ENCODE data around the gene CAPRIN2. TPM values are rescaled to one million over a fixed set of nuclear protein-coding genes. Genes with fewer than 3 reads are reported as not detected.

CAPRIN2 gene
- total RNA-seq, 1 experiment from 2014 or later = 22.2 TPM

DNA sequence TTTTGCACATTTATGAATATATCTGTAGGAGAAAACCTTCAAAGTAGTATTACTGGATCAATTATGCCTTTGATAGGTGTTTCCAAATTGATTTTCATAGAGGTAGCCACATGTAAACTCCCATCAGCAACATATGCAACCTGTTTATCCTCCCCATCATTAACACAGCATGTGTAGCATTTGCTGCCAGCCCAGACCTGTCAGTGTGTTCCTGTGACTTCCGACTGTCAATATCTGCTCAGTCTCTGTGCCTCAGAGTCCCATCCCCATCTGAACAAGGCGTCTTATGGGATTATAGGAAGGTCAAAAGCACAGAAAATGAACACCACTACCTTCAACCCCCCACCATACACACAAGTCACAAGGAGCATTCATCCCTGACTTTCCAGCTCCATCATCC lies 9.5 kb upstream of the CAPRIN2 start:
- no peak for DNase-seq (ENCODE audit: low read depth)

DNA sequence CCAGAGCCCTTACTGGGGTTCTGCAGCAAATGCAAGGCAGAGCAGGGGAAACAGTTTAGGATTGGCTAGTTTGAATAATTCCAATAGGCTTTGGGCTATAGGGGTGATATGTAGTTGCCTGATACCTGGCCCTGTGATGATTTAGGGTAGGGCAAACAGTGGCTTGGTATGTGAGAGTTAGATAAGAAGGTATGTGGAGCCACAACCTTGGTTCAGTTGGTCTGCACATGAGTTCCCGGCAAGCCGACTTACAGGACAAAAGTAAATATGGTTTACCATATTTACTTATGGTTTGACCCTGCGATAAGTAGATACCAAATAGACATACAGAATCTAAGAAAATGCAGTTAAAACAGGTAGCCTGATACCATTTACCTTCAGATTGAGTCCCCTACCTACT lies 8.3 kb upstream of the CAPRIN2 start:
- no peak for DNase-seq (ENCODE audit: low read depth)

DNA sequence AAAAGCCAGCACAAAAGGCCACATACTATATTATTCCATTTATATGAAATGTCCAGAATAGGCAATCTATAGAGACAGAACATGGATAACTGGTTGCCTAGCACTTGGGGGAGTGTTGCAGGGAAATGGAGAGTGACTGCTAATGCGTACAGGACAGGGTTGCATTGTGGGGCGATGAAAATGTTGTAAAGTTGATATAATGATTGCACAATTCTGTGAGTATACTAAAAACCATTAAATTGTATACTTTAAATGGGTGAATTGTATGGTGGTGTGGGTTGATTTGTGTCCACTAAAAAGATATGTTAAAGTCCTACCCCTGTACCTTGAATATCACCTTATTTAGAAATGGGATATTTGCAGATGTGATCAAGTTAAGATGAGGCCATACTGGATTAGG lies 7.0 kb upstream of the CAPRIN2 start:
- DNase-seq (ENCODE audit: low read depth) = no peak

DNA sequence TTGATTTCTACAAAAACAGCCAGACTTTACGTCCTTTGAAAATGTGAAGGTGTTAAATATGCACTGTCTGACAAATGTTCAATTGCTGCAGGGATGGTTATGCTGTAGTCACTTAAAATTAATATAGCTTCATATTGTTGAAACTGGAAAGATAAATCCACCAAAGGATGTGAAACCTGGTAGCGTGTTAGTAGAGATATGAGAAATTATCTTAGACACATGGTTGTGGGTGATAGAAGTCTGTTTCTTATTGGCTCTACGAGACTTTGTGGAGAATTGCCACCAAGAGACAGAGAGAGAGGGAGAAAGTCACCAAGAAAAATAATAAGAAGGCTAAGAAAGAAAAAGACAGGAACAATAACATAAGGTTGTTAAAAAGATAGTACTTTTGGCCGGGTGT lies 2.6 kb upstream of the CAPRIN2 start:
- no peak for DNase-seq (ENCODE audit: low read depth)

DNA sequence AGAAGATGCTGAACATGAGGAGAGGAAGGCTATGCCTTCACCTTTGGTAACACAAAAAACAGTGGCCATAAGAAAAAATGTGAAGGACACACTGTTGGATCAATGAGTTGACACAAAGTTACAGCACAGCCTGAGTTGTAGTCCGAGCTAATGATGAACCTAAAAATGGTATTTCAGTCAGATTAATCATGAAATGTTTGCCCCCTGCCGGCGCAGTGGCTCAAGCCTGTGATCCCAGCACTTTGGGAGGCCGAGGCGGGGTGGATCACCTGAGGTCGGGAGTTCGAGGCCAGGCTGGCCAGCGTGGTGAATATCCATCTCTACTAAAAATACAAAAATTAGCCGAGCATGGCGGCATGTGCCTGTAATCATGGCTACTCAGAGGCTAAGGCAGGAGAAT lies 1.3 kb upstream of the CAPRIN2 start:
- no peak for DNase-seq (ENCODE audit: low read depth)

DNA sequence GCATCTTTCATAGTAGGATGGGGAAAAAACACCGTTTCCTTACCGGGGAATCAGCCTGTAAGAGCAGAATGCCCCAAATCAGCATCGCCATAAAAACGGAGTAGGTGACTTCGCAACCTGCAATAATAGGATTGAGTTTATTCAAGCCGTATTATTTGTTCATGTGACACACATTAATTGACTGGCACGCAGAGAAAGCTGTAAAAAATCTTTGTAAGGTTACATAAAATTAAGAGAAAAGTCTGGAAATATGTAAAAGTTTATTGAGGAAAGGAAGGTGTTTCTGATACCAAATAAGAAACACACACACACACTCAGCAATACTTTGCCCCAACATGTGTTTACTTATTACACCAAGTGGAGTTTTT lies 628 bp upstream of the CAPRIN2 start:
- no peak for DNase-seq (ENCODE audit: low read depth)

DNA sequence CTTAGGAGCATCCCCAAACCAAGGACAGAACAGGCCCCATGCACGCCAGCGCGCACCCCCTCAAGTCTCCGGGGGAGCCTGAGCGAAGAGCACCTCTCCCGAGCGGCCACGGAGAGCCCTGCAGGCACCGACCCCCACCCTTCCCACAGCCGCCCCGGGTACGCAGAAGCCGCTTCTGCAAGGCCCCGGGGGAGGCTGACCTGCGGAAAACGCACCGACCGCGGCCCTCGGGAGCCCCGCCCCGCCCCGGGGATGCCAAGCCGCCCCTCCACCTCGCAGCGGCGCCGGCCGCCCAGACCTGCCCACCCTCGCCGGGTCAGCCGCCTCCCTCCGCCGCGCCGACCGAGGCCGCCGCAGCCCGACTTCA lies 385 bp downstream of the CAPRIN2 start:
- no peak for DNase-seq (ENCODE audit: low read depth)

DNA sequence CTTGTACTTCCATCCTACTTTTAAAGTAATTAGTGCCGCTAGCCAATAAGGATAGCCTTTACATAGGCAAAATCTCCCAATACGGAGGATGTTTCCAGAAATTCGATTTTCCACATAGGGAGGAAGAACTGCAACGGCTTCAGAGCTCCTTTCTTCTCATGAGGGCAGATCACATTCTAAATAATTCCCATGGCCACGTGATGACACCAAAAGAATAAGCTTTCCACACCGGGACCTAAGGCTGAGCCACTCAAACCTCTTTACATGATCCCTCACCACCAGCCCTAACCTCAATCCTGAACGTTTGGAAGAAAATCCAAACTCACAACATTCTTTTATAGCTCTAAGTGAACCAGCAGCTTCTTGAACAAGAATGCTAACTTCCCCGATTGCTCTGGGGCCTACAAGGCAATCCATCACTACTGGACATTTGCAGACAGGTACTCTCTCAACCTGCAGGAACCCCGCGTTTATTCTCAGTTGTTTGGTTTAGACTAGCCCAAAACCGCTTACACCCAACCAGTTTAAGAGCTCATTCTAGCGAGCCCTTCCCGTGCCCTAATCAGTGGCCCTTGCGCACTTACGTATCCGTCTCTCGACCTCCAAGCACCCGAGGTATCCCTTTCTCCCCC lies 884 bp downstream of the CAPRIN2 start:
- DNase-seq (ENCODE audit: low read depth) = peak; percentile 31

DNA sequence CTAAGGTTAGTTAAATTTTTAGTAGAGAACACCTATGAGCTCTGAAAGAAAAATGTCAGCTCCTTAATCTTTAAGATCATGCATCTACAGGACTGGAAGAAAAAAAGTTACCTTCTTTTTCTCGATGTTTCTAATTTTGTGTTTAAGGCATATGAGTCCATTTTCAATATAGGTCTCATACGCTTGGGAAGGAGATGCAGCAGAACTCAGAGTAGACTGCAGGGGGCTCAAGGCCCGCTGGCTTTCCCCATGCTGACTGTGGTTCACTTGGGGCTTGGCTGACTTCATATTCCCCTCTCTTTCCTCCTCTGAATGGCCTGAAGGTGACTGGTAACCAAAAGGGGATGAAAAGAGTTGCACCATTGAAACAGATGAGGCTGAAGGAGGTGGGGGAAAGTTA lies 1.5 kb downstream of the CAPRIN2 start:
- DNase-seq (ENCODE audit: low read depth) = peak; percentile 42

DNA sequence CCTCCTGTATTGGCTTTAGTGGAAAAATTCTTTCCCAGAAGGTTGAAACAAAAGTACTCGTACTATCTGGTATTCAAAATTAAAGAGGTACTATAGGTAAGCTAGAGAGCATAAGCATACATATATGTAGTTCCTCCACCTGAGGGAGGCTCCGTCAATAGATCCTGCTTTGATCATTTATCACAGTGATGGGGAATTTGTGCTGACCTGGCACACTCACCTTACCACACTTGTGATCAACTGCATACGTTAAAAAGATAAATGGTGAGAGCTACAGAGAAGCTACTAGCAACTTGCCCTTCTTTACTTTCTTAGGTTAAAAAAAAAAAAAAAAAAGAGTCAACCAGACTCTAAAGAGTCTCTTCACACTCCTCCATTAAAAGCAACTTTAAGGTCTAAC lies 2.5 kb downstream of the CAPRIN2 start:
- DNase-seq (ENCODE audit: low read depth) = no peak

DNA sequence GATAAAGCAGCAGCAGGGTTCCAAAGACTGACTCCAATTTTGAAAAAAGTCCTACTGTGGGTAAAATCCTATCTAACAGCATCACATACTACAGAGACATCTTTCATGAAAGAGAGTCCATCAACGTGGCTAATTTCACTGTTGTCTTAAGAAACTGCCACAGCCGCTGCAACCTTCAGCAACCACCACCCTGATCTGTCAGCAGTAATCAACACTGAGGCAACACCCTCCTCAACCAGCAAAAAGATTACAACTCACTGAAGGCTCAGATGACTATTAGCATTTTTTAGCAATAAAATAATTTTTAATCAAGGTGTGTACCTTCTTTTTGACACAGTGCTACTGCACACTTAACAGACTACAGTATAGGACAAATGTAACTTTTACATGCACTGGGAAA lies 6.6 kb downstream of the CAPRIN2 start:
- DNase-seq (ENCODE audit: low read depth) = no peak

DNA sequence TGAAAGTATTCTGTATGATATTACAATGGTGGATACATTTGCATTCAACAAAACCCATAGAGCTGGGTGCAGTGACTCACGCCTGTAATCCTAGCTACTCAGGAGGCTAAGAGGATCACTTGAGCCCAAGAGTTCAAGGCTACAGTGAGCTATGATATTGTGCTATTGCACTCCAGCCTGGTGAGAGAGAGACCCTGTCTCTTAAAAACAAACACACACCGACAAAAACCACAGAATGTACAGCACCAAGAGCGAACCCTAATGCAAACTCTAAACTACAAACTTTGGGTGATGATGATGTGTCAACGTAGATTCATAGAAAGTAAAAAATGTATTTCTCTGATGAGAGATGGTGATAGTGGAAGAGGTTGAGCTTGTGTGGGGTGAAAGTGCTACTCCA lies 8.6 kb downstream of the CAPRIN2 start:
- DNase-seq (ENCODE audit: low read depth) = no peak

DNA sequence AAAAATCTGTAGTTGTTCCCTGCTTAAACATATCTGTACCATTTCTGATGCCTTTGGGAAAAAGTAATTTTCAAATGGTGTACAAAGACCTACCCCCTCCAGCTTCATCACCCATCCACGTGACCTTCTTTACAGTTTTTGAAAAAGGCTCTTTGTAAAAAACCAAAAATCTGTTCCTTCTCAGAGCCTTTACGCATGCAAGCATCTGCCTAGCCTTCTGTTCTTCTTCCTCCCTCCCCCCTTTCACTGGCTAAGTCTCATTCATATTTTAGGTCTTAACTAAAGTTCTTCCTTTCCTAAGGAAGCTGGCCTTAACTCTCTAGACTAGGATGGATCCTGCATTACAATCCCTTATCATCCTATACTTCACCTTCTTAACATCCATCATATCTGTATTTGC lies 10.4 kb downstream of the CAPRIN2 start:
- no peak for DNase-seq (ENCODE audit: low read depth)

DNA sequence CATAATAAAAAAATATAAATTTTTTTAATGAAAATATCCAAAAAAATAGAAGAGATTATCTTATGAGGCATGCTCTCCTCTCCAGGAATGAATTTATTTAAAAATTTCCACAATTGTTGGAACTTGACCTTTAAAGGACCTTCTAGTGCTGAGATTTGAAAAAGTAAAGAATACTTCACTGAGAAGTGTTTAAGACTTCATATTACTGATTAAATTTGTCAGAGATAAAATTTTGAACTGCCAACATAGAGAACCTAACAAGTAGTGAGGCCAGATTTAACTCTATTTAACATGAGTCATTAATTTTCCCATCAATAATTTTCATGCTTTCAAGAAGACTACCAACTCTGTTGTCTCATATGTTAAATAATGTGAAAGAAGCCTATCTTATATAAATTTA lies 14.5 kb downstream of the CAPRIN2 start:
- no peak for DNase-seq (ENCODE audit: low read depth)

DNA sequence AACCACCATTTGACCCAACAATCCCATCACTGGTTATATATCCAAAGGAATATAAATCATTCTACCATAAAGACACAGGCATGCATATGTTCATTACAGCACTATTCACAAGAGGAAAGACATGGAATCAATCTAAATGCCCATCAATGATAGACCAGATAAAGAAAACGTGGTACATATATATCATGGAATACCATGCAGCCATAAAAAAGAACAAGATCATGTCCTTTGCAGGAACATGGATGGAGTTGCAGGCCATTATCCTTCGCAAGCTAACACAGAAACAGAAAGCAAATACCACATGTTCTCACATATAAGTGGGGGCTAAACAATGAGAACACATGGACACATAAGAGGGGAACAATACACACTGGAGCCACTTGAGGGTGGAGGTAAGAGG lies 15.7 kb downstream of the CAPRIN2 start:
- DNase-seq (ENCODE audit: low read depth) = no peak

DNA sequence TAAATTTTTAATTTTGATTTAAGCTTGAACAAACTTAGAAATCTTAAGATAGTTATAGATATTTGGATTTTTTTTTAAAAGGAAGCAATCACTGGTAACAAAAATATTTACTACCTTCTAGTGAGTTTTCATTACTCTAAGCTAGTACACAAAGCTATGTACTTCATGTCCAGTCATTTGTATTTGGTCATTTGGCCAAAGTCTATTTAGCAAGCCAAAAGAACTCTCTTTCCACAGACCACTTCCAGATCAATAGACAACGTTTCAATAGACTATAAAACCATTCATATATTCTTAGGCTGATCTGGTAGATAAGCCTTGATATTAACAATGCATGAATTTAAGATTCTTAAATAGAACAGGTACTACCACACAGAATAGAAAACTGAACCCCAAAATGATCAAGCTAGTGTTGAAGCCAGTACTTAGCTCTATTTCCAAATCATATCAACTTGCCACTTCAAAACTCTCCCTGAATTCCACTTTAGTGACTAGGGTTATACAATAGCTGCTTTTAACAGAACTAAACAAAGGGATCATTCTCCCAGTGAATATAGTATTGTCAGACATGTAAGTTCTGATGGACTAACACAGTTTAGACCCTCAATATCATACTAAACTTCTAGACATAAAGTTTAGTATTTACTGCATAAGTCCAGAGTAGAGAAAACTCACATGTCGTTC lies 21.7 kb downstream of the CAPRIN2 start:
- no peak for DNase-seq (ENCODE audit: low read depth)

DNA sequence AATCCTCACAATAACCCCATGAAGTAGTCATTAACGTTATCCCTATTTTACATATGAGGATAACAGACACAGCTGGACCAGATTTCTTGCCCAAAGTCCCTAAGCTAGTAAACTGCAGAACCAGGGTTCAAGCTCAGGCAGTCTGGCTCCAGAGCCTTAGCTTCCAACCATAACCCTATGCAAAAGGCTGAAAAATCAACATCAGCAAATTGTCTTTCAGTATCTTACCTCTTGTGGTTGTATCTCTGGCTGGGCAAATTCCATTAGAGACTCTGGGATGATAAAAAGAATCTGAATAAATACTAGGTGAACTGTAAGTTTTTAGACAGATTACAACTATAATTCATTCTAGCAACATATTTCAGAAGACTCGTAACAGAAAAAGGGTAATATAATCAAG lies 24.7 kb downstream of the CAPRIN2 start:
- no peak for DNase-seq (ENCODE audit: low read depth)

DNA sequence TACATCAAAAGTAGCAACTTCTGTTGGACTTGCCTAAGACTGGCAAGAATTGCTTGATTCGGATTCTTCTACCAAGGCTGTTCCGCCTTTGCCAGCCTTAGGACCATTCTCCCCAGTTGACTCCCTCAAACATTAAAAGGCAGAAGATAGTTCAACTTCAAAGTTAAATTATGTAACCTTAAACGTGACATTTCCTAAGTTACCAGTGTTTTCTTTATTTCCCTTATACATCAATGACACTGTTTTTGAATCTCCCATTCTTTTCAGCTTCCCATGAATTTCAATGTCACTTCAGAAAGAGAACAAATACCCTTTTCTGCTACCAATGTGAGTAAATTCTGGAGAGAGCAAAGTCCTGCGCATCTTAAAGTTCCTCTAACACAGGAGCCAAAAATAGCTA lies 25.2 kb downstream of the CAPRIN2 start:
- DNase-seq (ENCODE audit: low read depth) = no peak

DNA sequence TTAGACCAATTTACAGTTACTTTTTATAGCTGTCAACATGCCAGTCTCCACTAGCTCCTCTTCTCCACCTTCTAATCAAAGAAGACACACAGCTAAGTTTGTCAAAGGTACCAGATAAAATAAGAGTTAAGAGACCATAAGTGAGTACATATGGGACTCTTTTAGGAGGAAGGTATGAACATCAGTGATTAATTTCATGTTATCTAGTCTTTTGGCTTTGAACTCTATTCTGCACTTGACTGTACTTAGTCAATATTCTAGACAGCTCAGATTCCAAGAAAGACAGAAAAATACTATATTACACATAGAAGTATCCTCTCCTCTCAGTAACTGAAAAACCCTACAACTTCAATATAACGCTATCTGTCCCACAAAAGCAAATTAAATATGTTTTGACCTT lies 28.1 kb downstream of the CAPRIN2 start:
- no peak for DNase-seq (ENCODE audit: low read depth)

DNA sequence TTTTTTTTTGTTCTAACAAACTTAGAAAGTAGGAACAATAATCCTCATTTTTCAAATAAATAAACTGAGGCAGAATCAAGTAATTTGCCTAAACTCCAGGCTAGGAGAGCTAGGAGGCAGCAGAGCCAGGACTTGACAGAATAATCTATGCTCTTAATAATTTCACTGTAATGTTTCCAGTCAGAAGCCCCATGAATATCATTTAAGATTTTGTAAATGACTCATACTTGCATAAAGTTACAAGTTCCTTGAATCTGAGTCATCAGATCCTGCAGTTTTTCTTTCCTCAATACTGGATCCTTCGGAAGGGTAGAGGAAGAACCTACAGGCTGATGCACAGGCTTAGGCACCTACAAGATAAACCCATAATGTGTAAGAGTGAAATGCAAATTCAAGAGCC lies 29.0 kb downstream of the CAPRIN2 start:
- DNase-seq (ENCODE audit: low read depth) = peak; percentile 77

DNA sequence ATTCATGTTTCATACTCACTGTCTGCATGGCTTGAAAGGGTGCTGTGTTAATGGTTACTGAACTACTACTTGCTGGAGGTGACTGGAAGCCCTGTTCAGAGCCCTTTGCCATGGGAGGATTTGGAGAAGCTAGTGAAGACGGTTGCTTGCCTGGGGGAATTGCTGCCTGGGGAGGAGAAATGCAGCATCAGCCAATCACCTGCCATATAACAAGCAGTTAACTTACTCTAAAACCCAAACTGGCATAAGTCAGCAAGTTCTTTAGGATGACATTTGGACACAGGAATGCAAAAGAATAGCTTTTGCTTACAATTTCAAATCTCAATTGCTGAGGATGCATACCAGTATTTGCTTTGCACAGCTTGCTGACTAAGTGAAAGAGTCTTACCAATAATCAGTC lies 35.7 kb downstream of the CAPRIN2 start:
- DNase-seq (ENCODE audit: low read depth) = peak; percentile 92

DNA sequence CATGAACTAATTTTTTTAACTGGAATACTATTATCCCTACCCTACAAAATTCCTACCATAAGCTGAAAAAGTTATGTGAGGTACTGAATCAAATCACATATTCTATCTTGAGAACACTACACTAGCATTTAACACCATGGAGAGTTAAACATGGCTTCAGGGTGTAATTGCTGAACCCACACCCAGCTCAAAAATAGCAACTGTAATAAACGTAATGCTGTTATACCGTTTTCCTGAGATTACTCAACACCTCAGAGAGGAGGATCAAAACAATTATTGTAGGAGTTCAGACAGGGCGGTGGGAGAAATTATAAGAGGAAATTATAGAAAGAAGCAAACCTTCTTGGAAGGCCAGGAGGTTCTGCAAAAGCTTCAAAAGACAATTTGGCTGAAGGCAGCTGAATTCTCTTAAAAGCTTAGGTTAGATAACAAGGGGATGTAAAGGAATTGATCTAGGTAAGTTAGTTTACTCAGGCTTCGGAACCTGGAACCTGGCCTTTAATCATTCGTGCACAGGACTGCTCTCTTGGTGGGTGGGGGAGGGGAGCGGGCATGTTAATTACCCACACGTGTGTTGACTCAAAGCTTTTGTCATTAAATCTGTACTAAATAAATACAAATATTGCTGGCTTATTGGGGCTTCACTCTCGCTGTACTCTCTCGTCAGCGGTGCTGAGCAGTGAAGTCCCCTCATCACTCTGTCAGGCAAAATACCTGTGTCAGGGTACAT lies 47.0 kb downstream of the CAPRIN2 start:
- DNase-seq (ENCODE audit: low read depth) = no peak

DNA sequence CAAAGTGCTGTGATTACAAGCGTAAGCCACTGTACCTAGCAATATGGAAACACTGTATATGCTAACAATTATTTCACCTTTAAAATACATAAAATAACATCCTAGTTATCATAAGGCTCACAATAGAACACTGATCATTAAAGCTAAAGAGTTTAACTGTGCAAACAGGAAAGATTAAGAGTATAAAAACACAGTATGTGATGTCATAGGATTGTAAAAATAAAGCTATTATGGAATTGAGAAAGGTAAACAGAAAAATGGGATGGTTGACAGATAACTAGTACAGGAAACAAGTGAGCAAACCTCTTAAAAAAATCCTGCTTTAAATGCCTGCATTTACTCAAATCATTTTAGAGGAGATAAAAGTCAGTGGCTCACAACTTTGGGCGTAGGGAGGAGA lies 48.3 kb downstream of the CAPRIN2 start:
- no peak for DNase-seq (ENCODE audit: low read depth)

DNA sequence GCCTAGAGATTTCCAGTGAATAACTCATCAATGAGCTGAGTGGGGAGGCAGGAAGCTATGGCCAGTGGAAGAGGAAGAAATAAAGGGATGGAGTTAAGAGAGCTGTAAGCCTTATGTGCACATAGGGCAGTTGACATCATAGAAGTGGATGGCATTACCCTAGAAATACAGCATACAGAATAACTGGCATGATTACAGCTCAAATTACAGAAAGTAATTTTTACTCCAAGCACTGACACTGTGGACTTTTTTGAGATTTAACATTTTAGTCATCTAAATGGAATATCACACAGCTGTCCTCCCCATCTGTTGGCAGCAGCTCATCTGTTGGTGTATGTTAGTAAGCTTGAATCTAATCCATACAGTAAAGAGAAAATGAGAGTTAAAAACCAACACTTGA lies 53.7 kb downstream of the CAPRIN2 start:
- no peak for DNase-seq (ENCODE audit: low read depth)
